Body of pancreas (tissue), 4 donors: ENCODE data around the gene NUDT22. TPM values are rescaled to one million over a fixed set of nuclear protein-coding genes. Genes with fewer than 3 reads are reported as not detected.

Experiments
- ATAC-seq: fragments of 150-250 bp; one replicate; pipeline ENCODE4 v1.9.1; 2016
- DNase-seq, 4 donors: peaks; one replicate each; pipeline ENCODE4 v3.0.0-alpha.2; 2019
- H3K27ac ChIP-seq, 4 donors: fragments of 200-600 bp; sonication (generic); 1 replicate in 3 of 4; 2 replicates in 1 of 4; pipeline versions ENCODE4 v1.5.1 to v1.6.1; 2016 to 2019; ENCODE audit warnings: mild to moderate bottlenecking in 1 of 4, mixed read lengths in 1 of 4, moderate library complexity in 1 of 4
- H3K27me3 ChIP-seq, 2 donors: fragments of 200-600 bp; sonication (generic); one replicate each; pipeline ENCODE4 v1.6.0; 2016; ENCODE audit warnings: mild to moderate bottlenecking in 1 of 2
- H3K36me3 ChIP-seq, 2 donors: fragments of 200-600 bp; sonication (generic); replicated peaks in 1 of 2; 2 replicates each; pipeline ENCODE4 v1.5.1; 2016; ENCODE audit warnings: low read depth in 2 of 2; ENCODE audit not compliant: insufficient read depth in 1 of 2
- H3K4me1 ChIP-seq: fragments of 200-600 bp; sonication (generic); one replicate; pipeline ENCODE4 v1.6.0; 2016
- H3K4me3 ChIP-seq, 2 donors: fragments of 200-600 bp; sonication (generic); 1 replicate in 1 of 2; 2 replicates in 1 of 2; pipeline ENCODE4 v1.5.1; 2016 to 2019
- H3K9me3 ChIP-seq, 3 donors: fragments of 200-600 bp; sonication (generic); 1 replicate in 2 of 3; 2 replicates in 1 of 3; pipeline ENCODE4 v1.5.1; 2016
- POLR2A ChIP-seq, 3 donors: fragments of 450-650 bp; IDR thresholded peaks; one replicate each; pipeline ENCODE4 v1.6.1; 2016; ENCODE audit warnings: antibody characterized with exemption in 3 of 3, mild to moderate bottlenecking in 2 of 3
- WGBS, 2 donors: methylation state at CpG; one replicate each; pipeline ENCODE4 v1.1.5; 2017; 5-methylcytosine and 5-hydroxymethylcytosine counted together
- intact Hi-C: fragments of 100-400 bp; cut with DNase I; formaldehyde crosslinking; loops from one replicate; pipeline ENCODE4 v1.15.1; 2023
- total RNA-seq, 2 donors: library from RNA; depleted of rRNA; stranded (reverse); fragments of >200 nt; gene quantifications; one replicate each; pipeline ENCODE4 v1.1.0, GENCODE V29; 2016
- TF ChIP-seq, protein P1 (sequence below), 7 experiments: fragments of 450-650 bp in 4 of 7; fragments of 200-600 bp in 3 of 7; sonication (generic) in 3 of 7; IDR thresholded peaks; one replicate each; pipeline ENCODE4 v1.5.1; 2016 to 2019; ENCODE audit warnings: antibody characterized with exemption in 7 of 7

The NUDT22 gene
- total RNA-seq, 2 donors from 2014 or later: 45.9 to 73.5 TPM

DNA sequence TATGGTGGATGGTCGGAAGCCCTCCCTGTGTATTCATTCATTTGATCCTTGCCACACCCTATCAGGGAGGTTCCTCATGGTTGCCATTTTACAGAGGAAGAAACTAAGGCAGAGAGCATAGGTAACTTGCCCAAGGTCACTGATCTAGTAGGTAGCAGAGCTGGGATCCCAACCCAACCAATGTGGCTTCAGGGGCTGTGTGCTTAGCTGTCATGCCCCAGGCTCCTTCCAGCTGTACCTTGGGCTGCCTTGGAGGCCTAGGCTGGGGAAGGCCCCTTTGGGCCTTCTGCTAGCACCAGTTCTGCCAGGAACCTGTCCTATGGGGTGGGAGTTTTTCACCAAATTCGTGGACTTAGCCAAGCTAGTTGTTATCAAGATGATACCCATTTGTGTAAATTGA, 49.8 kb downstream of the NUDT22 start:
- ATAC-seq (no peak), DNase-seq (no peak)
- intact Hi-C loops: no loop called here
- WGBS, 2 donors: 73 to 79% methylated on average over 2 of the region's 2 CpGs
- Histone ChIP-seq H3K9me3 (no peaks in the 10 kb centered on the region), H3K4me3 (no peak overlapping the region), H3K36me3 (peaks cover 0 to 3% of the 10 kb centered on the region in 2 donors), H3K27ac (no peak overlapping the region), H3K27me3 (no peaks in the 10 kb centered on the region), H3K4me1 (peaks cover 26% of the 10 kb centered on the region)
- TF ChIP-seq, protein P1, sequence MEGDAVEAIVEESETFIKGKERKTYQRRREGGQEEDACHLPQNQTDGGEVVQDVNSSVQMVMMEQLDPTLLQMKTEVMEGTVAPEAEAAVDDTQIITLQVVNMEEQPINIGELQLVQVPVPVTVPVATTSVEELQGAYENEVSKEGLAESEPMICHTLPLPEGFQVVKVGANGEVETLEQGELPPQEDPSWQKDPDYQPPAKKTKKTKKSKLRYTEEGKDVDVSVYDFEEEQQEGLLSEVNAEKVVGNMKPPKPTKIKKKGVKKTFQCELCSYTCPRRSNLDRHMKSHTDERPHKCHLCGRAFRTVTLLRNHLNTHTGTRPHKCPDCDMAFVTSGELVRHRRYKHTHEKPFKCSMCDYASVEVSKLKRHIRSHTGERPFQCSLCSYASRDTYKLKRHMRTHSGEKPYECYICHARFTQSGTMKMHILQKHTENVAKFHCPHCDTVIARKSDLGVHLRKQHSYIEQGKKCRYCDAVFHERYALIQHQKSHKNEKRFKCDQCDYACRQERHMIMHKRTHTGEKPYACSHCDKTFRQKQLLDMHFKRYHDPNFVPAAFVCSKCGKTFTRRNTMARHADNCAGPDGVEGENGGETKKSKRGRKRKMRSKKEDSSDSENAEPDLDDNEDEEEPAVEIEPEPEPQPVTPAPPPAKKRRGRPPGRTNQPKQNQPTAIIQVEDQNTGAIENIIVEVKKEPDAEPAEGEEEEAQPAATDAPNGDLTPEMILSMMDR (IDR thresholded peaks at IDR 0.05): no peak
- no peak for TF ChIP-seq POLR2A (IDR thresholded peaks at IDR 0.05)

DNA sequence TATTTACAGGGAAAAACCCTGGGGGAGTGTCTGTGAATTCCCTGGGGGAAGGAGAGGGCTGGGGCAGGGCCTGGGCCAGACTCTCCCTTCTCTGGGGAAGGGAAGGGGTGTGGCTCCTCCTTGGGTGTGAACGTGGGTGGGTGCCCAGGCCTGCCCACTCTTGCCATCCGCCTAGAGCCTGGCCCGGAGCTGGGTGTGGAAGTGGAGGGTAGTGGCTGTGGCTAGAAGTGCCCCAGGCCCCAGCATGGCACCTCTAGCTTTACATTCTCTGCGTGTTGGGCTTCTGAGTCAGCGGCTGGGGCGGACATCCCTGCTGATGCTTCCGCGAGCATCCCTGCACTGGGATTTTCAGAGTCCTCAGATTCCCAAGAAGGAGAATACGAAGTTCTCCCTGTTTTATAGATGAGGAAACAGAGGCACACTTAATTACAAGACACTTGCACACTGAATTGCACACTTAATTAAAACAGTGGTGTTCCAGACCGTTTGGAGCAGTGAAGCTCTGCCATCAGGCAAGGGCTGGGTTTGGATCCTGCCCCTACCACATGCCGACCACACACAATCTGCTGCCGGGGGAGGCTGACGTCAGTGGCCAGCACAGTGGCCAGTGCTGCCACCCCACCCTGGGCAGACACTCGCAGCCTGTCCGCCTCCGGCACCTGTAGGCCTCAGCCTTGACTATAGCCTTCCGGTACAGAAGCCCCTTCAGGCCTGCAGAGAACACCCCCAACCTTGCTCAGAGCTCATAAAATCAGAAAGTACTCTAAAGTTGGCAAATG, 50.8 kb downstream of the NUDT22 start:
- Histone ChIP-seq H3K4me1 (peaks cover 22% of the 10 kb centered on the region), H3K27ac (no peak overlapping the region), H3K9me3 (no peaks in the 10 kb centered on the region), H3K36me3 (peaks cover 0 to 3% of the 10 kb centered on the region in 2 donors), H3K27me3 (no peaks in the 10 kb centered on the region), H3K4me3 (no peak overlapping the region)
- WGBS, 2 donors: 83 to 89% methylated on average over 8 to 17 of the region's 17 CpGs
- intact Hi-C loops: no loop called here
- TF ChIP-seq, protein P1 (IDR thresholded peaks at IDR 0.05): no peak
- TF ChIP-seq POLR2A (IDR thresholded peaks at IDR 0.05): no peak
- DNase-seq (no peak), ATAC-seq (no peak)

DNA sequence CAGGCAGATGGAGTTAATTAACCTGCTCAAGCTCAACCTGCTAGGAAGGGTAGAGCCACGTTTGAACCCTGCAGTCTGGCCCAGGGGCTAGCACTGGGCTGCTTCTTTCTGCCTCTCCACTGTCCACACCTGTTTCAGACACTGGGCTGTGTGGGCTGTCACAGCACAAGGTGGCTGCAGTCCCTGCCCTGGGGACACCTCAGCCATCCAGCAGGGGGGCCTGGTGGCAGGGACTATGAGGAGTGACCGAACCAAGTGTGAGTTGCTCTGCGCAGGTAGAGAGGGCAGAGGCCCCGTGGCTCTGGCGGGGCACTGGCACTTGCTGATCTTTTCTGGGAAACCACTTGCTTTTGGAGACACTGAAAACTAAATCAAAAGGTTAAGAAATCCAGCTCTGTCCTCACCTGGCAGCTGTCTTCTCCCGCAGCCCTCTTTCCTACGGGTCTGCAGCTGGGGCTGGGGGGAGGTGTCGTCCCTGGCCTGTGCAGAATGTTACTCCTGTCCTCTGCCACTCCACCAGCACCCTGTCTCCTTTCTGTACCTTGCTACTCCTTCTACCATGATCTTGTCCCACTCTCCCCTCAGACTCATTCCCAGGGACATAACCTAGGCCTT, 52.6 kb downstream of the NUDT22 start:
- Histone ChIP-seq H3K9me3 (no peaks in the 10 kb centered on the region), H3K27me3 (no peaks in the 10 kb centered on the region), H3K4me3 (no peak overlapping the region), H3K4me1 (peaks cover 12% of the 10 kb centered on the region), H3K27ac (no peak overlapping the region), H3K36me3 (peaks cover 0 to 3% of the 10 kb centered on the region in 2 donors)
- WGBS, 2 donors: 74 to 80% methylated on average over 6 to 8 of the region's 8 CpGs
- intact Hi-C loops: no loop called here
- DNase-seq: no peak
- no peak for TF ChIP-seq POLR2A (IDR thresholded peaks at IDR 0.05)
- TF ChIP-seq, protein P1 (IDR thresholded peaks at IDR 0.05): no peak
- ATAC-seq: no peak

Other genes with a start within 250 kb of the NUDT22 start
- gene OTUB1, start 239.8 kb upstream of the NUDT22 start, total RNA-seq: 10 to 100 TPM; 20.8 to 36.3 TPM
- under 1 TPM in 1 of 2 donors, not detected in 1; 0.26 TPM for gene FLRT1, start 190.3 kb upstream of the NUDT22 start, total RNA-seq
- gene MACROD1, start 60.2 kb upstream of the NUDT22 start, total RNA-seq: 10 to 100 TPM; 24.7 to 65.4 TPM
- gene STIP1, start 40.1 kb upstream of the NUDT22 start, total RNA-seq: 10 to 100 TPM; 35.8 to 63.6 TPM
- gene FERMT3, start 19.6 kb upstream of the NUDT22 start, total RNA-seq: 1 to 10 TPM; 8.6 to 9.1 TPM
- gene TRPT1, start 88 bp upstream of the NUDT22 start, total RNA-seq: 10 to 100 TPM; 56.3 to 75.2 TPM
- gene DNAJC4, start 4.3 kb downstream of the NUDT22 start, total RNA-seq: 10 to 100 TPM; 23.6 to 56.7 TPM
- gene VEGFB, start 8.3 kb downstream of the NUDT22 start, total RNA-seq: 100 to 1,000 TPM in 1 of 2 donors, 10 to 100 TPM in 1; 32.4 to 108 TPM
- 10 to 100 TPM; 42.0 to 92.6 TPM for gene FKBP2, start 14.8 kb downstream of the NUDT22 start, total RNA-seq
- 100 to 1,000 TPM in 1 of 2 donors, 10 to 100 TPM in 1; 87.7 to 112 TPM for gene PPP1R14B, start 20.7 kb downstream of the NUDT22 start, total RNA-seq
- gene PLCB3, start 25.3 kb downstream of the NUDT22 start, total RNA-seq: 10 to 100 TPM; 13.8 to 14.5 TPM
- gene BAD, start 58.4 kb downstream of the NUDT22 start, total RNA-seq: 10 to 100 TPM; 51.1 to 85.9 TPM
- 10 to 100 TPM in 1 of 2 donors, 1 to 10 TPM in 1; 4.4 to 19.4 TPM for gene GPR137, start 59.6 kb downstream of the NUDT22 start, total RNA-seq
- not detected for gene KCNK4, start 65.0 kb downstream of the NUDT22 start, total RNA-seq
- gene CATSPERZ, start 74.1 kb downstream of the NUDT22 start, total RNA-seq: 1 to 10 TPM in 1 of 2 donors, not detected in 1; 2.3 TPM
- 10 to 100 TPM; 51.7 to 63.8 TPM for gene ESRRA, start 79.2 kb downstream of the NUDT22 start, total RNA-seq
- 100 to 1,000 TPM; 170 to 223 TPM for gene TRMT112, start 91.3 kb downstream of the NUDT22 start, total RNA-seq
- 100 to 1,000 TPM; 108 to 224 TPM for gene PRDX5, start 91.8 kb downstream of the NUDT22 start, total RNA-seq
- gene CCDC88B, start 113.9 kb downstream of the NUDT22 start, total RNA-seq: 10 to 100 TPM in 1 of 2 donors, 1 to 10 TPM in 1; 8.8 to 16.2 TPM
- gene RPS6KA4, start 132.9 kb downstream of the NUDT22 start, total RNA-seq: 10 to 100 TPM; 13.0 to 22.7 TPM